MCF 10A (cell line): ENCODE measurements around the gene ZNF300. TPM values are rescaled to one million over a fixed set of nuclear protein-coding genes. Genes with fewer than 3 reads are reported as not detected.
"Not testable (repeated sequence)": the region's sequence is repeated elsewhere in the genome, so short reads cannot be mapped to it uniquely, and the experiment has no call there.

Experiments used
- BruUV-seq: library from RNA; stranded (reverse); fragments of 400-500 nt; replicated peaks from 2 replicates; lab custom pipeline; 2021; lab: Mats Ljungman, UMichigan
- CTCF ChIA-PET: fragments of 300-600 bp; sonication (Branson Sonifier 250); formaldehyde crosslinking; extraction: SDS; loops from one replicate; lab custom pipeline; 2021; ENCODE audit warnings: antibody characterized with exemption, inconsistent platforms; lab: Yijun Ruan, JAX
- POLR2A ChIA-PET: fragments of 300-600, 350-650 bp; sonication (Branson Sonifier 250); formaldehyde crosslinking; extraction: SDS; loops from one replicate; lab custom pipeline; 2020; ENCODE audit warnings: antibody characterized with exemption, inconsistent platforms; lab: Yijun Ruan, JAX
- DNase-seq: peaks from one replicate; pipeline ENCODE4 v3.0.0-alpha.2; 2018; ENCODE audit not compliant: unreplicated experiment
- H3K27ac Mint-ChIP-seq: one replicate; pipeline ENCODE4 v1.8.0; 2022; ENCODE audit warnings: mild to moderate bottlenecking, low read depth, mixed read lengths; ENCODE audit not compliant: unreplicated experiment
- H3K27me3 Mint-ChIP-seq: one replicate; pipeline ENCODE4 v1.8.0; 2022; ENCODE audit warnings: mixed read lengths; ENCODE audit not compliant: insufficient read depth, unreplicated experiment
- H3K36me3 Mint-ChIP-seq: one replicate; pipeline ENCODE4 v1.8.0; 2022; ENCODE audit warnings: mild to moderate bottlenecking, moderate library complexity, mixed read lengths; ENCODE audit not compliant: insufficient read depth, unreplicated experiment
- H3K4me1 Mint-ChIP-seq: one replicate; pipeline ENCODE4 v1.8.0; 2022; ENCODE audit warnings: mixed read lengths; ENCODE audit not compliant: insufficient read depth, unreplicated experiment
- H3K4me3 Mint-ChIP-seq: one replicate; pipeline ENCODE4 v1.8.0; 2022; ENCODE audit warnings: mild to moderate bottlenecking, moderate library complexity, mixed read lengths; ENCODE audit not compliant: unreplicated experiment
- H3K9me3 Mint-ChIP-seq: one replicate; pipeline ENCODE4 v1.8.0; 2022; ENCODE audit warnings: mixed read lengths; ENCODE audit not compliant: unreplicated experiment
- intact Hi-C: fragments of 100-400 bp; cut with micrococcal nuclease; formaldehyde crosslinking; loops from 2 replicates; pipeline ENCODE4 v1.14.1; 2022
- total RNA-seq: library from RNA; stranded (reverse); gene quantifications from 2 replicates; pipeline ENCODE4 v1.2.3, GENCODE V29; 2022
- TF ChIP-seq, protein P1 (sequence below): fragments of 200-600 bp; IDR thresholded peaks from one replicate; pipeline ENCODE4 v1.8.0; 2022; ENCODE audit warnings: antibody characterized with exemption, mild to moderate bottlenecking; ENCODE audit not compliant: unreplicated experiment

Gene ZNF300
- total RNA-seq, 1 experiment from 2014 or later, result 15.4 TPM

DNA sequence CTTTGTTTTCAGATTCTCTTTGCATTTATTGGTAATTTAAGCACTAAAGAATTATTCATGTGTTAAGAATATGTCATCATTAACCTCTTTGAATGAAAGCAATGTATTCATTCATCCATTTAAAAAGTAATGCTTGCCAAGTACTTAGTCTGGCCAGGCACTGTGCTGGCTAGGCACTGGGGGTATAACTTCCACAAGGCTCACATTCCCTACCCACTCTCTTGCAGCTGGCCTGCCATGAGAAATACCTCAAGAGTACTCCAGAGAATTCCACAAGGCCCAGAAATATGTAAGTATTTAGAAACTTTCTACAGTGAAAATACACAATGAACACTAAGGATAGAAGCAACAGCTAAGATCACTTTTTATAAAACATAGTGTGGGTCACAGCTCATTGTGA lies 25.4 kb downstream of the ZNF300 start:
- peaks cover 55% of the 10 kb centered on the region for H3K9me3 Mint-ChIP-seq
- no peak overlapping the region for H3K27ac Mint-ChIP-seq

DNA sequence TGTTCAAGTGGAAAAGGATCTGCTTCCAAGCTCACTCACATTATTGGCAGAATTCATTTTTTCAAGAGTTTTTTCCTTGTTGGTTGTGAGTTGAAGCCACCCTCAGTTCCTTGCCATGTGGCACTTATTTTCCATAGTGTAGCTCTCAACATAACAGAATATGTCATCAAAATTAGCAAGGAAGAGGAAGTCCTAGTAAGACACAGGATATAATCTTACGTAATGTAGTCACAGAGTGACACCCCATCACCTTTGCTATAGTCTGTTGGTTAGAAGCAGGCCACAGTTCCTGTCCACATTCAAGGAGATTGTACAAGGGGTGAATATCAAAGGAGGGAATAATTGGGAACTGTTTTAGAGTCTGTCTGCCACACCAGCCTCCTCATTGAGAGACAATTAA lies 42.7 kb downstream of the ZNF300 start:
- intact Hi-C loops, result loop anchor here (1.0 kb wide), 1 partner anchor 81 kb away; no protein-coding TSS in a partner anchor
- Mint-ChIP-seq H3K36me3 (peaks cover 11% of the 10 kb centered on the region), H3K9me3 (peaks cover 37% of the 10 kb centered on the region), H3K4me1 (no peaks in the 10 kb centered on the region), H3K4me3 (no peak overlapping the region), H3K27ac (no peak overlapping the region), H3K27me3 (no peaks in the 10 kb centered on the region)
- ChIA-PET POLR2A (no interaction called here), CTCF (no interaction called here)
- TF ChIP-seq, protein P1, sequence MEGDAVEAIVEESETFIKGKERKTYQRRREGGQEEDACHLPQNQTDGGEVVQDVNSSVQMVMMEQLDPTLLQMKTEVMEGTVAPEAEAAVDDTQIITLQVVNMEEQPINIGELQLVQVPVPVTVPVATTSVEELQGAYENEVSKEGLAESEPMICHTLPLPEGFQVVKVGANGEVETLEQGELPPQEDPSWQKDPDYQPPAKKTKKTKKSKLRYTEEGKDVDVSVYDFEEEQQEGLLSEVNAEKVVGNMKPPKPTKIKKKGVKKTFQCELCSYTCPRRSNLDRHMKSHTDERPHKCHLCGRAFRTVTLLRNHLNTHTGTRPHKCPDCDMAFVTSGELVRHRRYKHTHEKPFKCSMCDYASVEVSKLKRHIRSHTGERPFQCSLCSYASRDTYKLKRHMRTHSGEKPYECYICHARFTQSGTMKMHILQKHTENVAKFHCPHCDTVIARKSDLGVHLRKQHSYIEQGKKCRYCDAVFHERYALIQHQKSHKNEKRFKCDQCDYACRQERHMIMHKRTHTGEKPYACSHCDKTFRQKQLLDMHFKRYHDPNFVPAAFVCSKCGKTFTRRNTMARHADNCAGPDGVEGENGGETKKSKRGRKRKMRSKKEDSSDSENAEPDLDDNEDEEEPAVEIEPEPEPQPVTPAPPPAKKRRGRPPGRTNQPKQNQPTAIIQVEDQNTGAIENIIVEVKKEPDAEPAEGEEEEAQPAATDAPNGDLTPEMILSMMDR, result no peak
- no TSS peak for BruUV-seq
- no peak for DNase-seq

More for the DNA sequence above, 25.4 kb downstream of the ZNF300 start:
- no TSS peak for BruUV-seq
- POLR2A ChIA-PET, result no interaction called here
- CTCF ChIA-PET, result no interaction called here
- TF ChIP-seq, protein P1, result no peak
- no peak for DNase-seq
- Mint-ChIP-seq H3K4me3 (no peak overlapping the region), H3K36me3 (peaks cover 6% of the 10 kb centered on the region), H3K4me1 (no peaks in the 10 kb centered on the region), H3K27me3 (no peaks in the 10 kb centered on the region)
- intact Hi-C loops, result no loop called here

DNA sequence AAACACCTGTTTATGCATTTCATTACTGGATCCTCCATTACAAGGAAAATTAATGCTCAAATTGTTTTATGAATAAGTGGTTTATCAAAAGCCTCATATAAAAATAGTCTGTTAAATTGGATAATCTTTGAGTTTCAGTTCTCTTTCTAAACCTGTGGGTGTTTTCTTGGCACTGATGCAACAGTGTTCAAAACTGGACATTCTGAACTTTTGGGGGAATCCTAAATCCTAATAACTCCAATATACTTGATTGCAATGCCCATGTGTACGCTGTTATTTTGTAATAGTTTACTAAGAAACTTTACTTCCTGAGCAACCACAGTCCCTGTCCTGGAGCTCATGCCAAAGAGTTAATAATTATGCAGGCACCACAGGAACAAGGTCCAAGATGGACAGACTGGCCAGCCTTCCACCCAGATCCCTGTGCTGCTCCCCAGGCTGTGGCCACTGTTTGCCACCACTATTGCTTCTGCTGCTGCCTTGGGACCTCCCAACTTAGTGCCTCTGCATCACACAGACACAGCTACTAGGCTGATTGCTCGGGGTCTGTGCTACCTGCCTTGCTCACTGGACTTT lies 44.4 kb downstream of the ZNF300 start:
- BruUV-seq, result no TSS peak
- no peaks in the 10 kb centered on the region for H3K27me3 Mint-ChIP-seq
- no peaks in the 10 kb centered on the region for H3K4me1 Mint-ChIP-seq
- peaks cover 11% of the 10 kb centered on the region for H3K36me3 Mint-ChIP-seq
- CTCF ChIA-PET, result no interaction called here
- POLR2A ChIA-PET, result no interaction called here
- no peak overlapping the region for H3K27ac Mint-ChIP-seq
- TF ChIP-seq, protein P1, result no peak
- H3K9me3 Mint-ChIP-seq, result peaks cover 32% of the 10 kb centered on the region
- intact Hi-C loops, result no loop called here
- no peak for DNase-seq
- no peak overlapping the region for H3K4me3 Mint-ChIP-seq

DNA sequence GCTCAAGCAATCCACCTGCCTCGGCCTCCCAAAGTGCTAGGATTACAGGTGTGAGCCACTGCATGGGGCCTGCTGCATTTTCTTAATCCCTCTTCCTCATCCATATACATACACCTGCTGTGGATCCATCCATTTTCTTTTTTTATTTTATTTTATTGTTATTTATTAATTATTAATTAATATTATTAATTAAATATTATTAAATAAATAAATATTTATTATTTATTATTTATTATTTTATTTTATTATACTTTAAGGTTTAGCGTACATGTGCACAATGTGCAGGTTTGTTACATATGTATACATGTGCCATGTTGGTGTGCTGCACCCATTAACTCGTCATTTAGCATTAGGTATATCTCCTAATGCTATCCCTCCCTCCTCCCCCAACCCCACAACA lies 48.1 kb downstream of the ZNF300 start:
- POLR2A ChIA-PET, H3K4me1 Mint-ChIP-seq, intact Hi-C loops: not testable (repeated sequence)

More for the DNA sequence above, 48.1 kb downstream of the ZNF300 start:
- CTCF ChIA-PET, H3K36me3 Mint-ChIP-seq, H3K9me3 Mint-ChIP-seq, BruUV-seq, H3K27me3 Mint-ChIP-seq, H3K4me3 Mint-ChIP-seq, DNase-seq, H3K27ac Mint-ChIP-seq: not testable (repeated sequence)
